Kidney capillary endothelial cell (primary cell): ENCODE results near the gene CFP.
A peak's percentile ranks its signal among the peaks of the same experiment; 100 is the strongest.
"Not testable (repeated sequence)": the region's sequence is repeated elsewhere in the genome, so short reads cannot be mapped to it uniquely, and the experiment has no call there.

Experiments
- DNase-seq: peaks from one replicate; pipeline ENCODE4 v3.0.0-alpha.2; 2018; ENCODE audit warnings: low spot score

The CFP gene

DNA sequence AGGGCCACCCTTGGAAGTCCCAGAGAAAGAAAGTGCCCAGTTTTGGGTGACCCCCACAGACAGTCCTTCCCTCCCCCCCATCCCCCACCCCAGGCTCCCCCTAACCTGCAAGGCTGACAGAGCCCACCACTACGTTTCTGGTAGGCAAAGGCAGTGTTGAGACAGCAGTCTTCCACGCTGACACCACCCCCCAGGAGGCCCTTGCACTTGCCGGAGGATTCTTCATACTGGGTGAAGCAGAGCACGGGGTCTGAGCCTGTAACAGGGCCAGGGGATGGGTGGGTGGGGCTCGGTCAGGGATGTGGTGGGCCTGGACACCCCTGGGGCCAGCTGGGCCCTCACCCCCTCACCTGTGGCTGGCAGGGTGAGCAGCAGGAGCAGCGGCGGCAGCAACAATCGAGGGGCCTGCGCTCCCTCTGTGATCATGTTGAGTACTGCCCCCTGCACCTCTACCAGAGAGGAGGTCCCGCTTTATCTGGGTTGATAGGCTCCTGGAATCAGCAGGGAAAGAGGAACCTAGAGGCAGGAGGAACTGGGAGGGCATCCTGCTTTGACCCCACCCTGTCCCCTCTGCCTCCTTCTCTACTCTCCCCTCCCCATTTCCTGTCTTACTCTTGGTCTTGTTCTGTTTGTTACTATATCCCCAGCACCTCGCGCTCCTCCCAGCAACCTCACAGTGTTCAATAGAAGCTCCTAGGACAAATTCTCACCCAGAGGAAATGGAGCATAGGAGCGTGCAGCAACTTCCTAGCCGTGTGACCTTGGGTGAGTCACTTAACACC is at the start of gene CFP:
Gene CFP (minus strand): TSS at position 512 of the 782 bp plus-strand sequence. CDS start 86 bp downstream, at position 426.
- DNase-seq = no peak

DNA sequence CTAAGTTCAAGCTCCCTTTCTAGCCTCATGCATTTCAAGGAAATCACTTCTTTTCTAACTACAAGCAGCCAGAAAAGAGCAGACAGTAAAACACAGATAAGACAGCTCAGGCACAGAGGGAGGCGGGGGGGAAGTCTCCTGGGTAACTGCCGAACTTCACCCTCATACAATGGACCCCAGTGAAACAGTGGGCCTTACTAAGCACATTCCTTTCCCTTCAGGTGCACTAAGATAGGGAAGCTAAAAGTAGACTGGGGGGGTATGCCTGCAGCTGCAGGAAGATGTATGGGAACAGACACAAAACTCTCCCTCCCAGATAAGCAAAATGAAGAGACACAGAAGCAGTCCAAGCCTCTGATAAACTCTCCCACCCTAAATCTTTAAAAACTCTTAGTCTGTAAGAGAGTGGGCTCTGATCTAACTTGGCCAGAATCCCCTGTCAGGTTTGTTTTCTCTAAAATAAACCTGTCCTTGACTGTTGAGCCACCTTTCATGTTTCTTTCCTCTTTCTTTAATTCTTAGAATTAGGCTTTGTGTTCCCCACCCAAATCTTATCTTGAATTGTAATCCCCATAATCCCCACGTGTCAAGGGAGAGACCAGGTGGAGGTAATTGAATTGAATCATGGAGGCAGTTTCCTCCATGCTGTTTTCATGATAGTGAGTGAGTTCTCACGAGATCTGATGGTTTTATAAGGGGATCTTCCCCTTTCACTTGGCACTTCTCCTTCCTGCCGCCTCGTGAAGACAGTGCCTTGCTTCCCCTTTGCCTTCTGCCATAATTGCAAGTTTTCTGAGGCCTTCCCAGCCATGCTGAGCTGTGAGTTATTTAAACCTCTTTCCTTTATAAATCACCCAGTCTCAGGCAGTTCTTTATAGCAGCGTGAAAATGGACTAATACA is 46.5 kb upstream of the CFP start:
- DNase-seq = not testable (repeated sequence)

DNA sequence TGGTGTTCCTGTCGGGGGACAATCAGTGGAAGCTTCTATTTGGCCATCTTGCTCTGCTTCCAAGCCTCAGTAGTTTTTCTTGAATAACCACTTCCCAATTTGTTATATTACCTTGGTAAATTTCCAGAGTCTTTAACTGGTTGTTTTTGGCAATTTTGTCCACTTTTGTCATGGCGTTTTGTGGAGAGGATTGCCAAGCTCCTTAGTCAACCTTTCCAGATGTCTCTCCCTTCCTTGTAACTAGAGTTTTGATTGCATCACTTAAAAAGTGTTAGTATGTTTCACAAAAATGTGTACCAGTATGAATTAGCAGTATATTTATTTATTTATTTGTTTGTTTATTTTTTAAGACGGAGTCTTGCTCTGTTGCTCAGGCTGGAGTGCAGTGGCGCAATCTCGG is 45.0 kb upstream of the CFP start:
- DNase-seq = no peak

DNA sequence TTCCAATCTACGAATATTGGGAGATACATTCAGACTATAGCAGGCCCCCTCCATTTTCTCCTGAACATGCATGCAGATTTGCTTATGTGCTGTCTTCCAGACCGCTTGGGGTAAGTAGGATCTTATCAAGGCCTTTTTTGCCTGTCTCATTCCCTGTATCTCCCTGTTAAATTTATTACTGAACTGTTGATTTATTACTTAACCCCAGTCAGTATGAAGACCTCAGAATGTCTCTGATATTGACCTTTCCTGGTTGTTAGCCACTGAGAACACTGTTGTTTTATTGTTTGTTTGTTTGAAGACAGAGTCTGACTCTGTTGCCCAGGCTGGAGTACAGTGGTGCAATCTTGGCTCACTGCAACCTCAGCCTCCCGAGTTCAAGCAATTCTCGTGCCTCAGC is 36.1 kb upstream of the CFP start:
- not testable (repeated sequence) for DNase-seq

DNA sequence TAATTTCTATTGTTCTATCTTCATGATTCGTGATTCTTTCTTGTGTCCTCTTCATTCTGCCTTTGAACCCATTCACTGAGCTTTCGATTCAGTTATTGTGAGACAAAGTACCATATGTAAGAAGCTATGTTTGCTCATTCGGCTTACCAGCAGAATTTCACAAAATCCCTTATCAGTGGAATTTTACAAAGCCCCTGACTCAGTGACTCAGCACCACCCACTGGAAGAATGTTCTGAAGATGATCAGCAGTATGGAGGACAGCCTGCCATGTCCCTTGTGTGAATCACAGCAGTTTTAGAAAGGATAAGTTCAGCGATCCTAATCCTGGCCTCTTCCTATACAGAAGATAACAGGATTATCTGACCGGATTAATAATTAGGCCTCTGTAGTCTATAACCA is 35.0 kb upstream of the CFP start:
- no peak for DNase-seq

DNA sequence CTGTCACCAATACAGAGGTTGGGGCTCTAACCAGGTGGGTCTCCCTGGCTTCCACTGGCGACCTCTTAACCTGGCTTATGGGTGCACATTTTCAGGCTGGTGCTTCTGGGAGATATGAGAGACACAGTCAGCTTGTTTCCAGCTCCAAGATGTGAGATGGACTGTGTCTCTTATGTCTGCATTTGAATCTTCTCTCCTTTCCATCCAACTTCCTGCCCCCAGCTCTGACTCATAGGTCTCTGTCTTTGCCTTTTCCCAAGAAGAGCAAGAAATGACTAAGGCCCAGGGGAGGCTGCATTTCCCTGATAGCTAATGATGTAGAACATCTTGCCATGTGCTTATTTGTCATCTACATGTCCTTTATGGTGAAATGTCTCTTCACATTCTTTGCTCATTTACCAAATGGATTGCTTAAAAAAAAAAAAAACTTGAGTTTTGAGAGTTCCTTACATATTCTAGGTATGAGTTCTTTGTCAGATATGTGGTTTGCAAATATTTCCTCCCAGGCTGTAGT is 32.5 kb upstream of the CFP start:
- DNase-seq = peak; percentile 42

DNA sequence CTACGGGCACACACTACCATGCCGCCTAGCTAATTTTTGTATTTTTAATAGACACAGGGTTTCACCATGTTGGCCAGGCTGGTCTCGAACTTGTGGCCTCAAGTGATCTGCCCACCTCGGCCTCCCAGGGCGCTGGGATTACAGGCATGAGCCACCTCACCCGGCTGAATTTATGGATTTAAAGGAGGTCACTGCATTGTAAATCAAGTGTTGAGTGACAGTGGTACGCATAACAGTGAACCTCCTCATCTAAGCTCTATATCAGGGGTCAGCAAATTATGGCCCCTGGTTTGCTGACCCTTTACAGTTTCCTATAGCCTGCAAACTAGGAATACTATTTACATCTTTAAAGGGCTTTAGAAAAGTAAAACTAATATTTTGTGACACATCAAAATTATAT is 31.8 kb upstream of the CFP start:
- DNase-seq = no peak

DNA sequence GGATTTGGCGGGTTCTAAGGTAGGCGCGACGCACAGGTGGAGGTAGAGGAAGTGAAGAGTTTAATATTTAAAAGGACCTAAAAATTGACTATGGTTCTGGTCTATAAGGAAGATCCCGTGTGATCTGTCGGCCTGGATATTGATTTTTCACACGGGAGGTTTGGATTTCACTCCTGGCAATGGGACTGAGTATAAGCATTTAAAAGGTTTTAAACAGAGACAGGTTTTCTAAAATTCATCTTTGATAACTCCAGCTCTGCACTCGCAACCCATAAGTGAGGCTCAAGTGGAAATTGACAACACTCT is 29.6 kb upstream of the CFP start:
- no peak for DNase-seq

DNA sequence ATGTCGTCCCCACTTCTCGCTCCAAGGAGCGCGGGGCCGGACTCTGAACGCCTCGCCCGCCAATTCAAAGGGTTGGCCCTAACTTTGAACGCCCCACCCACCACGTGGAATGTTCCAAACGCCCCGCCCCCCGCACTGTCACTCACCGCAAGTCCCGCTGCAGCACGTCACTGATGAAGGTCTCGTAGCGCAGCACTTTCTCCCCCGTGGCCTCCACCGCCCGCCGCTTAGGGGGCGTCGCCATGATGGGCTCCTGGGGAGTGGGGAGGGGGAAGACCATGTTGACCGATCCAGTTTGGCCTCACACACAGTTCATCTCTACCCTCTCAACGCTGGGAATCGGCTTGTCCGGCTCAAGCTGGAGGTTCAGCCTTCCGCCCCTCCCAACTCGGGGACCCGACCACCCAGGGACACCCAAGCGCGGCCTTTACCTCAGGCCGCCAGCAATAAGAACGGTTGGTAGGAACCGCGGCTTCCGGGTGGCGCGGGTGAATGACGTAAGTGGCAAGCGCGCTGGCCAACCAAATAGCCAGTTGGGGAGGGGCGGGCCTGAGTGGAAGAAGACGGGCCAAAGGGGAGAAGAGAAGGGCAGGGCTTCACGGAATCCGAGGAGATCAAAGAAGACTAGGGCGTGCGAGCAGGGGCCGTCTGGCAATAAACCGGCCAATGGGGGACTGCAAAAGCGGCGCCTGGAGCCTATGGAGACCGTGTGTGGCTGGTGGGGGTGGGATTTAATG is 29.1 kb upstream of the CFP start, which contains the start of gene UXT:
Gene UXT (minus strand): TSS at position 497 of the 737 bp plus-strand sequence. CDS start 253 bp downstream, at position 244.
- DNase-seq = peak; percentile 70

DNA sequence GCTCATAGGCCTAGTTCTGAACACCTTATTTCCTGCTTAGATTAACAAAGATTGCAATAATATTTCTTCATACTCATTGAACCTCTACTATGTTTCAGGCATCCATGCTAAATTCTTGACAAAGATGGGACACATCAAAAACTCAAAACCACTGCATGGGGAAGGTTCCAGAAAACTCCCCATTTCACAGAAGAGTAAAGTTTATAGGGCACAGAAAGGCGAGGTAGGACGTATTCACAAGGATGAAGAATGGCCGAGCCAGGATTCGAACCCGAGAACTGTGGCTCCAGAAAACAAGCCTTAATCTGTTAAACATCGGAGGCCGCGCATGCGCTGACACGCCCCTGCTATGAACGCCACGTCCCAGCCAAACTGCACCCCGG is 28.6 kb upstream of the CFP start:
- DNase-seq = no peak

DNA sequence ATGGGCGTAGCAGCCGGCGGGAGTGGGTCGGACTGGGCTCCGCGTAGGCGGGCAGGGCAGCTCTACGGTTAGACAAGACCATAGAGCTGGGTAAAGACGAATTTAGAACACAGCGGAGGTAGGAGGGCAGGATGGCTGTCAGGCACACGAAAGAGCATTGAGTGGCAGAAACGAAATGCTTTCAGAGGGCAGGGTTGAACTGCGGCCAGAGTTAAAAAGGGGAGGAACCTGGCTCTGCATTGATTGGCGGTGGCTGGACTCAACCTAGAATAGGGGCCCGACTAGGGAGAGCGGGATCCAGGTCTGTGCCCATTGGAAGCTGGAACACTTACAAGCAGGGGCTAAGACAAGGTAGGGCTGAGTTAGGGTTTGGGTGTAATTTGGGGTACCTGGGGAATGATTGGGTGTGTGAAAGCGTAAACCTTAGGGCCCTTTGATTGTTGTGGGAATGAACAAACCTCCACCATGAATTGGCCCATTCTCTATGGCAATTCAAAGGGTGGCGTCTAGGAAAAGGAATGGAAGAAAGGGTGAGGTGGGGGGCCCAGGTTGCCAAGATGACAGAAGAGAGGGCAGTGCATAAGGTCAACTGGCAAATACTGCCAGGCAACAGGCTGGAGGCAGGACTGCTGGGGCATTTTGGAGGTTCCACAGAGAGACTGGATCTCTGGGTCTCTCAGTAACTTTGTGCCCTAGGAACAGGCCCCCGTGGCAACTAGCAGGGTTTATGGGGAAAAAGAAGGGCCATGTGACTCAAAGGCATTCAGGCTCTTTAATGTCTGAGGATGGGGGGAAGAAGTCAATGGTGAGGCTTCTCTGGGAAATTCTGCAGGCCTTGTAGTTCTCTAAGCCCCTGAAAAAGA is 21.5 kb upstream of the CFP start:
- DNase-seq = no peak

DNA sequence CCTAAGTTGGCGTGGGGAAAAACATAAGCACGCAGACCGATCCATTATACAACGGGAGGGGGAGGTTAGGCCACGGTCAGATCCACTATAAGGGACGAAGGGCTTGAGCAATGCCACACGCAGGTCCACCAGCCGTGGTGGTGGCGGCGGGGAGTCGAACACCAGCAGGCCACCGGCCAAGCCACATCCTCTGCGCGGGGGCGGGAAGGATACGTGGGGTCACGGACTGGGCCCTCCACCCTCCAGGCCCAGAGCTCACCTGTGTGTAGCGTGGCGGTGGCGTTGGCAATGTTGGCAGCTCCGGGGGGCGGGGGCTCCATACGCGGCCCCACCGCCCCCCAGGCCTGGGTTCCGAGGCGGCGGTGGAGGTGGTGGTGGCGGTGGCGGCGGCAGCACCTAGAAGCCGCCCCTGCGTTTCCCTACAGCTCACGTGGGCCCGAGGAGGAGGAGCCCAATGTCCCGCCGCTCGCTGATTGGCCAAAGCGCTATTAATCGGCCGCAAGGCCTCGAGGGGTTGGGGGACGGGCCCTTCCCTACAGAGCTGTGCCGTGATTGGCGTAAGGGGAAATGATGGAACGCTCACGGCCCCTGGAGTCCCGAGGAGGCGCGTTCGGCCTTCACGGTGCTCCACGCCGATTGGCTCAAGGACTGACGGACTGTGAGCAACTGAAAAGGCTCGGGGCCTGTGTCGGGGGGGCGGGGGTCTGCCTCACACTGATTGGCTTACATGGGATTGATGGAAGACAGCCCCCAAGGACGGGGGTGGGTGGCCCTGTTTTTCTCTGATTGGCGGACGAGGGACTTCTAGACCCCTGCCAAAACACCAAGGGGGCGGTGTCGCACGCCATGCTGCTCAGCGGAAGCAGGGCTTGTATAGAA is 20.7 kb upstream of the CFP start, which contains the start of gene ELK1:
Gene ELK1 (minus strand): TSS at position 400 of the 879 bp plus-strand sequence. CDS start 9,122 bp downstream, outside the sequence.
- peak; percentile 75 for DNase-seq

DNA sequence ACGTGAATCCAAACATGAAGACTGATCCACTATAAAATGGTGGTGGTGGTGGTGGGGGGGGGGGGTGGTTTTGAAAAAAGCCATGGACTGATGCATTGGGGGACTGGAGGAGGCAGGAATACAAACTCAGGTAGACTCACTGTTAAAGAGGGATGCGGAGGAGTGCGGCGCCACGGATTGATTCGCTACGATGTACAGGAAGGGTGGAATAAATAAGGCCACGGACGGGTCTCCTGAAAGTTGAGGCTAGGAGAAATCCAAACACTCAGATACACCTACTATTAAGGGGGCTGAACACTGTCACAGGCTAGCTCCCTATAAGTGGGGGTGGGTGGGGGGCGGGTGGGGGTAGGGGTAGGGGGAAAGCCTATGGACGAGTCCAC is 20.0 kb upstream of the CFP start:
- no peak for DNase-seq

DNA sequence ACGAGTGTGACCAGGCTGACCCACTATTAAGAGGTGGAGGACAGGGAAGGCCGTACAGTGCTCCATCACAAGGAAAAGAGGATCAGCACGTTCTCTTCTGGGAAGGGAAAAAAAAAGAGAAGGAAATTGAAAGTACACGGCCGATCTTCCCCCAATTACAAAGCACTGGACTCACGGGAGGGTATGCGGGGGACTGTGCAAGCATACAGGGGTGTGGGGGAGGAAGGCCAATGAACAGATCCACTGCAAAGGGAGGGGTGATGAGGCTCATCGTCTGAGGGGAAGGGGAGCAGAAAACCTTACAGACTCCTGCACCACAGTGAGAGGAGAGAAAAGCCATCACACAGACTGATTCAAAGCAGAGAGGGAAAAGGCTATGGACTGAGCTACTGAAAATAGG is 19.5 kb upstream of the CFP start:
- DNase-seq = no peak

DNA sequence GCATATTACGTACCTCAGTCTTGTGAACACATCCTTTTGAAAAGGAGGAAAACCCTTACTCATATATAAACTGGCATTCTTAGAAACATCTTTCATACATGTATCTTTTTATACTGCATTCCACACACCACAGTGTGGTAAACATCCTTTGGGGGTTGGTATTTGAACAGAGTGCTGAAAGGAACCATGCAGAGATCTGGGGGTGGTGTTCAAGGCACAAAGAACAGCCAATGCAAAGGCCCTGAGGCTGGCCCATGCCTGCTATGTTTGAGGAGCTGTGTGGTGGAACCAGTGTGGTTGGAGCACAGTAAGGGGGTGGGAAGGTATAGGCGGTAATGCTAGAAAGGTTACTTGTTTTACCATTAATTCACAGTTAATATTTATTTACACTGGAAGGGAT is 18.6 kb upstream of the CFP start:
- no peak for DNase-seq

DNA sequence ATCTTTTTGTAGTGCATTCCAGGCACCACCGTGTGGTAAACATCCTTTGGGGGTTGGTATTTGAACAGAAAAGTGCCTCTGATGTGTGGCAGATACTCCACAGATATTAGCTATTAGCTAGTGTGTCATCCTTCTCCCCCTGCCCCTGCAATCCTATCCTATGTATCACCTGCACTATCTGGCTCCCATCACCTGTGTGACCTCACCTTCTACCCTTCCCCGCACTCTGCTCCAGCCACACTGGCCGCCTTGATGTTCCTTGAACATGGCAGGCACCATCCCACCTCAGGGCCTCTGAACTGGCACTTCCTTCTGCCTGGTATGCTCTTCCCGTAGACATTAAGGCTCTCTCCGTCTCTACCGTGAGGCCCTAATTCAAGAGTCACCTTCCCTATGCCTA is 16.9 kb upstream of the CFP start:
- DNase-seq = no peak

DNA sequence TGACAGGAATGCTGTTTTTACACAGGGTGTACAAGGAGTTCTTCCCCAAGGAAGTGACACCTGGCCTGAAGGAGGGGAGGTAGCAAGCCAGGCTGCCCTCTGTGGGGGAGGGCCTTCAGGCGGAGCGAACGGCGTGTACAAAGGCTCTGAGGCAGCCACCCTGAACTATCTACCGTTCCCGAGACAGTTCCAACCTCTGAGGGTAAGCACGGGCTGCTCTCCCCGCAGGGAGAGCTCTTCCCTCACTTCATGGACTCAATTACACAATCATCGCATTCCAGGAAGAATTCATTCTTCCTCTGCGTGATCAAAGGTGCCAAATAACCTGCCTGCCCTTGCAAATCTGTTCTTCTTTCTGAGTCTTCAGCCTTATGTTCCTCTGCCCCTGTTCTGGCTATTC is 15.8 kb upstream of the CFP start:
- no peak for DNase-seq

DNA sequence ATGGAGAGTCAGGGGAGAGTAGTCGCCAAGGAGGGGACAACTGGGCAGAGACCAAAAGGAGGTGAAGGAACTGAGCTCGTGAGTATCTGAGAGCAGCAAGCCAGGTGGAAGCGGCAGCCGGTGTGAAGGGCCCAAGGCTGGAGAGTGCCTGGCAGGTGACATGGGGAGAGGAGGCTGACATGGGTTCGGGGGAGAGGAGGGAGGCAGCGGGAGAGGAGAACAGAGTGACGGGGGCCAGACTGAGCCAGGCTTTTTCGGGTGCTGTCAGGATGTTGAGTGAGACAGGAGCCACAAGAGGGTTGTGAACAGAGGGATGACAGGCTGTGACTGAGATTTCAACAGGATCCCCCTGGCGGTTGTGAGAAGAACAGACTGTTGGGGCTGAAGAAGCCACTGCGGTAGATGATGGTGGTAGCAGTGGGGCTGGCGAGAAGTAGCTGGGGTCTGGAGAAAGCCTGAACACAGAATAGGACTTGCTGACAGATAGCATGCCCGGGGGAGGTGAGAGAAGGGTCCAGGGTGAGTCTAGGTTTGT is 14.9 kb upstream of the CFP start:
- DNase-seq = no peak

DNA sequence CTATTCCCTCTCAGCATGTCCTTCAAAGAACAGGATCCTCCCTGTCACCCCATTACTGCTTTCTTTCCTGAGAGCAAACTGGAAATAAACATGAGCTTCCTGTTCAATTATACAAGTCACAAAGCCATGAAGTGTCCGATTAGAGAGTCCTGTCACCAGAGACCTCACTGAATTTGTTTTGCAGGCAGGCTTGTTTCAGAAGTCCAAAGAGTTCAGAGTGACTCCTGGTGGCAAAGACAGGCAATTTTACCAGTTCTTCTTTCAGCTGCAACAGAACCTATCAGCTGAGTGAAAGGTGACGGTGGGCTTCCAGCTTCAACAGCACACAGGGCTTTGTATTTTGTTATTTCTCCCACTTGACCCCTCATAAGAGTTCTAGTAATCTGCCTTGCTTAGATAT is 14.2 kb upstream of the CFP start:
- DNase-seq = peak; percentile 14

DNA sequence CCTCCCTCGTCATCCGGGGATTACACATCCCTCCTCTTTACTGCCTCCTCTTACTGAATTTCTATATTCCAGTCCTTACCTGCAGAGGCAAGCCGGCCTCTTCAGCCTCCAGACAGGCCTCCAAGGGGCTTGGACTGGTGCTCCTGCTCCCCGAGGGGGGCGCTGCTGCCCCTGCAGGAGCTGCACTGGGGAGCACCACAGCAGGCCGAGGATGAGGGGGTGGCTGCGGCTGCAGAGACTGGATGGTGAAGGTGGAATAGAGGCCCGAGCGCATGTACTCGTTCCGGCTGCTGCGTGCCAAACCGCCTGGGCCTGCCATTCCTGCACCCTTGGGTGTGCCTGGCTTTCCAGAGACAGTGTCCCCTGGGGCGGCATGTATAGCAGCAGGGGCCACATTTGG is 9.1 kb upstream of the CFP start:
- DNase-seq = no peak
